B cell (primary cell): ENCODE results near the gene TRIM46. TPM values are rescaled to one million over a fixed set of nuclear protein-coding genes. Genes with fewer than 3 reads are reported as not detected.

Source experiments
- ATAC-seq: fragments of 200-7000 bp; cut with Tn5 transposase; one replicate; pipeline ENCODE4 v1.10.0; 2021; ENCODE audit warnings: low read depth, mild to moderate bottlenecking, moderate number of reproducible peaks, moderate library complexity
- CTCF ChIA-PET: fragments of 350-600 bp; sonication (Branson Sonifier 250); formaldehyde crosslinking; loops from one replicate; lab custom pipeline; 2021; ENCODE audit warnings: antibody characterized with exemption, inconsistent platforms; lab: Charles Lee
- POLR2A ChIA-PET: fragments of 350-600 bp; sonication (Branson Sonifier 250); formaldehyde crosslinking; loops from one replicate; lab custom pipeline; 2021; ENCODE audit warnings: antibody characterized with exemption; lab: Charles Lee
- DNase-seq: peaks from one replicate; pipeline ENCODE4 v3.0.0; 2013
- H2AFZ ChIP-seq: 2 replicates; pipeline ENCODE4 v1.6.1; 2012; ENCODE audit warnings: mild to moderate bottlenecking, low read depth, low read length; ENCODE audit not compliant: insufficient read depth, poor library complexity, severe bottlenecking
- H3K27ac ChIP-seq, 2 donors: 1 replicate in 1 of 2; 2 replicates in 1 of 2; pipeline ENCODE4 v1.5.1; 2012 to 2013; ENCODE audit warnings: low read length in 2 of 2, mild to moderate bottlenecking in 2 of 2, moderate library complexity in 1 of 2
- H3K27me3 ChIP-seq, 4 experiments: fragments of 200-600 bp in 1 of 4; sonication (generic) in 1 of 4; replicated peaks in 1 of 4; 1 replicate in 2 of 4; 2 replicates in 2 of 4; pipeline versions ENCODE4 v1.6.1 to v1.7.0; 2013 to 2016; ENCODE audit warnings: low read length in 3 of 4, mild to moderate bottlenecking in 2 of 4, mixed read lengths in 1 of 4, moderate library complexity in 1 of 4; ENCODE audit not compliant: insufficient read depth in 4 of 4, control insufficient read depth in 3 of 4; ENCODE audit errors: control extremely low read depth in 1 of 4
- H3K36me3 ChIP-seq, 2 experiments: replicated peaks in 1 of 2; 1 replicate in 1 of 2; 2 replicates in 1 of 2; pipeline versions ENCODE4 v1.6.1 to v1.7.1; 2013; ENCODE audit warnings: low read length in 1 of 2; ENCODE audit not compliant: insufficient read depth in 2 of 2, control insufficient read depth in 1 of 2; ENCODE audit errors: control extremely low read depth in 1 of 2, extremely low read depth in 1 of 2
- H3K4me1 ChIP-seq, 2 donors: fragments of 200-600 bp in 1 of 2; sonication (generic) in 1 of 2; 1 replicate in 1 of 2; 2 replicates in 1 of 2; pipeline versions ENCODE4 v1.5.1 to v1.6.1; 2013 to 2017; ENCODE audit warnings: low read length in 2 of 2; ENCODE audit not compliant: control insufficient read depth in 2 of 2, insufficient read depth in 2 of 2
- H3K4me2 ChIP-seq: replicated peaks from 2 replicates; pipeline ENCODE3; 2012; ENCODE audit warnings: mild to moderate bottlenecking, low read depth, low read length; ENCODE audit not compliant: poor library complexity, severe bottlenecking
- H3K4me3 ChIP-seq, 5 experiments: fragments of 200-600 bp in 1 of 5; sonication (generic) in 1 of 5; 1 replicate in 3 of 5; 2 replicates in 2 of 5; pipeline versions ENCODE4 v1.5.1 to v1.7.0; 2011 to 2016; ENCODE audit warnings: low read length in 4 of 5, mild to moderate bottlenecking in 4 of 5, low read depth in 2 of 5, control low read depth in 1 of 5, moderate library complexity in 1 of 5; ENCODE audit not compliant: insufficient read depth in 1 of 5; ENCODE audit errors: control extremely low read depth in 1 of 5, extremely low read depth in 1 of 5
- H3K79me2 ChIP-seq: fragments of 200-600 bp; sonication (generic); one replicate; pipeline ENCODE4 v1.6.0; 2016; ENCODE audit warnings: low read length; ENCODE audit not compliant: control insufficient read depth, insufficient read depth
- H3K9ac ChIP-seq: fragments of 200-600 bp; sonication (generic); 2 replicates; pipeline ENCODE4 v1.6.1; 2017; ENCODE audit warnings: mild to moderate bottlenecking, low read length, moderate library complexity
- H3K9me3 ChIP-seq, 3 donors: one replicate each; pipeline versions ENCODE4 v1.6.1 to v1.7.1; 2013; ENCODE audit warnings: low read length in 2 of 3; ENCODE audit not compliant: control insufficient read depth in 2 of 3, insufficient read depth in 1 of 3; ENCODE audit errors: control extremely low read depth in 1 of 3
- H4K20me1 ChIP-seq: 2 replicates; pipeline ENCODE4 v1.6.0; 2012; ENCODE audit warnings: mild to moderate bottlenecking, low read length; ENCODE audit not compliant: insufficient read depth, control insufficient read depth, poor library complexity, severe bottlenecking
- H3K27ac Mint-ChIP-seq: one replicate; pipeline ENCODE4 v1.8.0; 2021; ENCODE audit warnings: mixed read lengths
- H3K27me3 Mint-ChIP-seq: one replicate; pipeline ENCODE4 v1.8.0; 2021; ENCODE audit warnings: mixed read lengths
- H3K4me1 Mint-ChIP-seq: one replicate; pipeline ENCODE4 v1.8.0; 2021; ENCODE audit warnings: mixed read lengths
- H3K4me3 Mint-ChIP-seq: one replicate; pipeline ENCODE4 v1.8.0; 2021; ENCODE audit warnings: mixed read lengths
- H3K9me3 Mint-ChIP-seq: one replicate; pipeline ENCODE4 v1.8.0; 2022; ENCODE audit warnings: mixed read lengths; ENCODE audit not compliant: insufficient read depth
- CTCF ChIP-seq: fragments of 200-600 bp; IDR thresholded peaks from one replicate; pipeline ENCODE4 v1.8.0; 2022; ENCODE audit warnings: antibody characterized with exemption, mild to moderate bottlenecking
- EZH2 ChIP-seq: IDR thresholded peaks from 2 replicates; pipeline ENCODE4 v1.6.1; 2012; ENCODE audit warnings: borderline replicate concordance, low read depth, mild to moderate bottlenecking, moderate library complexity, low read length; ENCODE audit not compliant: insufficient read depth, poor library complexity, severe bottlenecking
- WGBS: methylation state at CpG from one replicate; pipeline ENCODE4 v1.1.5; 2013; ENCODE audit warnings: missing lambda C conversion rate; ENCODE audit not compliant: insufficient coverage; 5-methylcytosine and 5-hydroxymethylcytosine counted together
- intact Hi-C: fragments of 100-400 bp; cut with micrococcal nuclease; formaldehyde crosslinking; loops from one replicate; pipeline ENCODE4 v1.10.0; 2022
- polyA plus RNA-seq: library from polyadenylated mRNA; depleted of rRNA; stranded (reverse); fragments of >200 nt; gene quantifications from 2 replicates; pipeline ENCODE4 v1.2.3, GENCODE V29; 2012
- total RNA-seq, 2 donors: library from RNA; stranded (reverse); fragments of 120-200 nt in 1 of 2; gene quantifications; 1 replicate in 1 of 2; 2 replicates in 1 of 2; pipeline versions ENCODE4 v1.2.3 to v1.2.4, GENCODE V29; 2013 to 2022

Gene TRIM46
- total and polyA plus RNA-seq, 2 donors (not counting 1 experiment from before 2014, with no cell fraction given) = 2.6 to 3.4 TPM

- peak within 1 kb of the TSS; percentile 81 for H3K4me3 Mint-ChIP-seq
- intact Hi-C loops = loop anchor here (1.0 to 5.0 kb wide), 6 partner anchors 15 to 384 kb away; no protein-coding TSS in a partner anchor
- Histone ChIP-seq H2AFZ (peak within 1 kb of the TSS; percentile 80), H3K36me3 (peaks cover 0 to 3% of the 10 kb centered on the region in 2 experiments), H3K4me3 (peak within 1 kb of the TSS; percentile 35 to 94 (median 79)), H3K4me1 (peaks cover 21 to 26% of the 10 kb centered on the region in 2 donors), H3K4me2 (peak within 1 kb of the TSS; percentile 95), H3K27me3 (no peaks in the 10 kb centered on the region), H3K9me3 (no peaks in the 10 kb centered on the region), H3K79me2 (no peaks in the 10 kb centered on the region), H4K20me1 (no peaks in the 10 kb centered on the region), H3K27ac (peak within 1 kb of the TSS; percentile 95 to 100), H3K9ac (peak within 1 kb of the TSS; percentile 99)
- POLR2A ChIA-PET = interaction anchor here (0.6 to 3.7 kb wide), 7 partner anchors 17 to 921 kb away, joined by 3 to 47 read pairs (median 5); partner anchors contain the start of genes RUSC1 and SCAMP3
- H3K27me3 Mint-ChIP-seq = no peaks in the 10 kb centered on the region
- TF ChIP-seq EZH2 (no peak), CTCF (no peak)
- ATAC-seq (no peak), DNase-seq (no peak)
- H3K27ac Mint-ChIP-seq = peak within 1 kb of the TSS; percentile 91
- CTCF ChIA-PET = interaction anchor here (0.6 to 8.7 kb wide), 18 partner anchors 10 to 472 kb away, joined by 3 to 189 read pairs (median 7); partner anchors contain the start of gene KRTCAP2
- peaks cover 22% of the 10 kb centered on the region for H3K4me1 Mint-ChIP-seq
- WGBS = 40% methylated on average over 15 of the region's 17 CpGs
- no peaks in the 10 kb centered on the region for H3K9me3 Mint-ChIP-seq
Measured at GRCh38 chr1:155207806-155208540, 34.3 kb downstream of the TRIM46 start, which contains the start of gene THBS3. THBS3 (minus strand) TSS chr1:155207897; CDS start chr1:155207876, 21 bp downstream.
